Suprapubic skin (tissue), 4 donors: ENCODE data around the gene NGF. TPM values are rescaled to one million over a fixed set of nuclear protein-coding genes. Genes with fewer than 3 reads are reported as not detected.

ENCODE experiments used
- DNase-seq, 2 donors: peaks; one replicate each; pipeline ENCODE4 v3.0.0-alpha.2; 2019; ENCODE audit warnings: low spot score in 2 of 2
- H3K27ac ChIP-seq: fragments of 200-600 bp; sonication (generic); one replicate; pipeline ENCODE4 v1.5.1; 2019
- H3K27me3 ChIP-seq: fragments of 200-600 bp; sonication (generic); one replicate; pipeline ENCODE4 v1.5.1; 2019
- H3K36me3 ChIP-seq: fragments of 200-600 bp; sonication (generic); one replicate; pipeline ENCODE4 v1.5.1; 2019
- H3K4me1 ChIP-seq: fragments of 200-600 bp; sonication (generic); one replicate; pipeline ENCODE4 v1.5.1; 2019
- H3K4me3 ChIP-seq: fragments of 200-600 bp; sonication (generic); one replicate; pipeline ENCODE4 v1.5.1; 2019; ENCODE audit warnings: mild to moderate bottlenecking
- H3K9me3 ChIP-seq: fragments of 200-600 bp; sonication (generic); one replicate; pipeline ENCODE4 v1.5.1; 2019
- EP300 ChIP-seq: sonication (generic); formaldehyde crosslinking; IDR thresholded peaks from one replicate; pipeline ENCODE4 v1.6.1; 2017; ENCODE audit warnings: antibody characterized with exemption
- POLR2A ChIP-seq, 2 donors: fragments of 450-650 bp; IDR thresholded peaks; one replicate each; pipeline ENCODE4 v1.6.1; 2017; ENCODE audit warnings: antibody characterized with exemption in 2 of 2, mild to moderate bottlenecking in 2 of 2, moderate library complexity in 2 of 2
- POLR2AphosphoS5 ChIP-seq, 3 donors: sonication (generic); formaldehyde crosslinking; IDR thresholded peaks; one replicate each; pipeline ENCODE4 v1.6.1; 2017; ENCODE audit warnings: antibody characterized with exemption in 3 of 3
- WGBS: methylation state at CpG from one replicate; pipeline ENCODE4 v1.1.5; 2018; 5-methylcytosine and 5-hydroxymethylcytosine counted together
- total RNA-seq, 4 donors: library from RNA; depleted of rRNA; stranded (reverse); fragments of >200 nt; gene quantifications; one replicate each; pipeline ENCODE4 v1.1.0, GENCODE V29; 2016
- TF ChIP-seq, protein P1 (sequence below), 2 donors: fragments of 200-600 bp in 1 of 2; fragments of 450-650 bp in 1 of 2; sonication (generic) in 1 of 2; IDR thresholded peaks; one replicate each; pipeline ENCODE4 v1.5.1; 2016 to 2019; ENCODE audit warnings: antibody characterized with exemption in 2 of 2, mild to moderate bottlenecking in 1 of 2, moderate library complexity in 1 of 2

NGF gene
- total RNA-seq, 4 donors from 2014 or later, result 0.80 TPM; not detected in 3

DNA sequence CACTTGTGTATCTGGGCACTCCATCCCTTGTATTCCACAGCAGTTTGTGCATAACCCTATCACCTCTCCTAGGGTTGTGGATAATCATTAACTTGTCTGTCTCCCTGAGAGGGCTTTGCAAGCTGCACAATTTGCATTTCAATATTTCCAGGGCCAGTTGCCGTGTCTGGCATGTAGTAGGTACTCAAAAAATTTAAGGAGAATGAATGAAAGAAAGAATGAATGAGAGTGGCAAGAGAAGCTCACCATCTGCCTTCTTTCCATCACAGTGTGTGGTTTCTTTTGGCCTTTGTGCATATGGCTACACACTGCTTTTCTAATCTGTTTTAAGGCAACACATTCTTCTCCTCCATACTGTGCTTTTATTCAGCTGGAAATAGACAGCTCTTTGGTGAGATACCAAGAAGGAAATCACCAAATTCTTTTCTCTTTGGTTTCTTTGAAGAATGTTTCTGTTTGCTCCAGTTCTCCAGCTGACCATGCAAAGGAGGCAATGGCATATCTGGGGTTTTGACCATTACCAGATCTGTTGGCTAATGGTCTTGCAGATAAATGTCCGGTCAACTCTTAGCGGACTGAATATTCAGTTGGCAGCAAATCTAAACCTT lies 49.4 kb downstream of the NGF start:
- TF ChIP-seq POLR2A (IDR thresholded peaks at IDR 0.05) (no peak), POLR2AphosphoS5 (IDR thresholded peaks at IDR 0.05) (no peak), EP300 (no peak)
- TF ChIP-seq, protein P1, sequence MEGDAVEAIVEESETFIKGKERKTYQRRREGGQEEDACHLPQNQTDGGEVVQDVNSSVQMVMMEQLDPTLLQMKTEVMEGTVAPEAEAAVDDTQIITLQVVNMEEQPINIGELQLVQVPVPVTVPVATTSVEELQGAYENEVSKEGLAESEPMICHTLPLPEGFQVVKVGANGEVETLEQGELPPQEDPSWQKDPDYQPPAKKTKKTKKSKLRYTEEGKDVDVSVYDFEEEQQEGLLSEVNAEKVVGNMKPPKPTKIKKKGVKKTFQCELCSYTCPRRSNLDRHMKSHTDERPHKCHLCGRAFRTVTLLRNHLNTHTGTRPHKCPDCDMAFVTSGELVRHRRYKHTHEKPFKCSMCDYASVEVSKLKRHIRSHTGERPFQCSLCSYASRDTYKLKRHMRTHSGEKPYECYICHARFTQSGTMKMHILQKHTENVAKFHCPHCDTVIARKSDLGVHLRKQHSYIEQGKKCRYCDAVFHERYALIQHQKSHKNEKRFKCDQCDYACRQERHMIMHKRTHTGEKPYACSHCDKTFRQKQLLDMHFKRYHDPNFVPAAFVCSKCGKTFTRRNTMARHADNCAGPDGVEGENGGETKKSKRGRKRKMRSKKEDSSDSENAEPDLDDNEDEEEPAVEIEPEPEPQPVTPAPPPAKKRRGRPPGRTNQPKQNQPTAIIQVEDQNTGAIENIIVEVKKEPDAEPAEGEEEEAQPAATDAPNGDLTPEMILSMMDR (IDR thresholded peaks at IDR 0.05), result no peak
- peaks cover 17% of the 10 kb centered on the region for H3K4me1 ChIP-seq
- no peak overlapping the region for H3K4me3 ChIP-seq
- H3K27me3 ChIP-seq, result no peaks in the 10 kb centered on the region
- H3K27ac ChIP-seq, result no peak overlapping the region
- WGBS, result 92% methylated on average over 3 of the region's 3 CpGs
- DNase-seq, result no peak
- H3K9me3 ChIP-seq, result no peaks in the 10 kb centered on the region
- H3K36me3 ChIP-seq, result no peaks in the 10 kb centered on the region

DNA sequence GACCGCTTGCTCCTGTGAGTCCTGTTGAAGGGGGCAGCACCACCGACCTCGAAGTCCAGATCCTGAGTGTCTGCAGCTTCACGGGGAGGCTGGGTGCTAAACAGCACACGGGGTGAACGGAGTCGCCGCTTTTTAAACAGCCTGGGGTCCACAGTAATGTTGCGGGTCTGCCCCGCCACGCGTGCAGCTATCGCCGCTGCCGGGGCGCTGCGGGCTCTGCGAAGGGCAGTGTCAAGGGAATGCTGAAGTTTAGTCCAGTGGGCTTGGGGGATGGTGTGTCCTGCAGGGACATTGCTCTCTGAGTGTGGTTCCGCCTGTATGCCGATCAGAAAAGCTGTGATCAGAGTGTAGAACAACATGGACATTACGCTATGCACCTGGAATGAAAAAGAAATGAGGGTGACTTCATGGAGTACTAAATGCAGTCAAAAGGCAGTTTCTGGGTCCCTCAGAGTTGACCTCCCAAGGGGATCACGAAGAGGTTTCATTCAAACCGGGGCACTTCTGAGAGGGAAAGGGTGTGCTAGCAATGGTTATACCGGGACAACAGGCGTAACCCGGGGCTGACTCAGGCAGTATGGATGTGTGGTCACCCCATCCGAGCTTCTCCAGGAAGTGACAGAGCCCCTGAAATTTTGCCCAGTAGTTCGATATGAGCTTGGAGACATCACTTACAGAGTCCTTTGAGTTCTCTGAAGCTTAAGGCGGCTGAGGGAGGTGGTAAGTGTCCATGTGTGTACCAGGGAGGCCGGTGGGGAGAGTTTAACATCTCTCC lies 51.4 kb downstream of the NGF start:
- DNase-seq, result no peak
- Histone ChIP-seq H3K4me1 (peaks cover 15% of the 10 kb centered on the region), H3K27me3 (no peaks in the 10 kb centered on the region), H3K4me3 (no peak overlapping the region), H3K27ac (no peak overlapping the region), H3K36me3 (no peaks in the 10 kb centered on the region), H3K9me3 (no peaks in the 10 kb centered on the region)
- TF ChIP-seq POLR2AphosphoS5 (IDR thresholded peaks at IDR 0.05), result no peak
- TF ChIP-seq, protein P1 (IDR thresholded peaks at IDR 0.05), result no peak
- no peak for TF ChIP-seq EP300
- no peak for TF ChIP-seq POLR2A (IDR thresholded peaks at IDR 0.05)
- 92% methylated on average over 30 of the region's 30 CpGs for WGBS

GRCh38 chr1:115284209-115284608 lies 53.8 kb downstream of the NGF start:
- peak overlapping the region; percentile 87 for H3K27ac ChIP-seq
- H3K4me1 ChIP-seq, result peaks cover 26% of the 10 kb centered on the region
- TF ChIP-seq EP300, result no peak
- TF ChIP-seq POLR2AphosphoS5 (IDR thresholded peaks at IDR 0.05), result peak in 1 of 3 donors; percentile 52
- no peak for TF ChIP-seq POLR2A (IDR thresholded peaks at IDR 0.05)
- H3K27me3 ChIP-seq, result peaks cover 6% of the 10 kb centered on the region
- no peaks in the 10 kb centered on the region for H3K36me3 ChIP-seq
- H3K9me3 ChIP-seq, result no peaks in the 10 kb centered on the region
- no peak for DNase-seq
- H3K4me3 ChIP-seq, result no peak overlapping the region
- 67% methylated on average over 6 of the region's 6 CpGs for WGBS

DNA sequence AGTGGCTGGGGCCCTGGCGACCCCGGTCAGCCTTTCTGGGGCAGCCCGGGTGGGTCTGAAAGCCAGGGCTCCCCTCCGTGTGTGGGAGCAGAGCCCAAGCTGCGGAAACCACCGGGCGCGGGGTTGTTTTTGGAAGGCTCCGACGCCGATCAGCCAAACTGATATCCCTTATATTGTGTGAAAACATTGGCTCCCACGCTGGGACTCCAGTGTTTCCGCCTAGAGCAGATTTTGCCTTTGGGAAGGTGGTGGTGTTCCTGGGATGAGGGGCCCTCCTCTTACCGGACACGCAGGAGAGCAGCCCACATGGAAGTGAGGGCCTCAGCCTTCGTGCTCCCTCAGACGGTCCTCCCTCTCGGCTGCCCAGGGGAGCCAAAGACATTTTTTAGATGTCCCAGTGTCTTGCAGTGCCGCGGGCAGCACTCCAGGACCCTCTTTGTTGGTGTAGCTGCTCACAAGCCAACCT lies 54.3 kb downstream of the NGF start:
- WGBS, result 84% methylated on average over 18 of the region's 20 CpGs
- Histone ChIP-seq H3K36me3 (no peaks in the 10 kb centered on the region), H3K27ac (peak overlapping the region; percentile 87), H3K27me3 (peaks cover 6% of the 10 kb centered on the region), H3K9me3 (no peaks in the 10 kb centered on the region), H3K4me1 (peaks cover 26% of the 10 kb centered on the region), H3K4me3 (no peak overlapping the region)
- DNase-seq, result no peak
- TF ChIP-seq EP300 (no peak), POLR2A (IDR thresholded peaks at IDR 0.05) (no peak), POLR2AphosphoS5 (IDR thresholded peaks at IDR 0.05) (no peak)
- TF ChIP-seq, protein P1 (IDR thresholded peaks at IDR 0.05), result no peak

GRCh38 chr1:115283249-115283648 lies 54.8 kb downstream of the NGF start:
- no peak for DNase-seq

More at GRCh38 chr1:115283249-115283648, 54.8 kb downstream of the NGF start:
- 78% methylated on average over 10 of the region's 13 CpGs for WGBS
- no peaks in the 10 kb centered on the region for H3K9me3 ChIP-seq
- peaks cover 26% of the 10 kb centered on the region for H3K4me1 ChIP-seq
- H3K36me3 ChIP-seq, result no peaks in the 10 kb centered on the region
- TF ChIP-seq POLR2AphosphoS5 (IDR thresholded peaks at IDR 0.05) (no peak), EP300 (no peak), POLR2A (IDR thresholded peaks at IDR 0.05) (no peak)
- TF ChIP-seq, protein P1 (IDR thresholded peaks at IDR 0.05), result no peak
- peaks cover 6% of the 10 kb centered on the region for H3K27me3 ChIP-seq
- peak overlapping the region; percentile 87 for H3K27ac ChIP-seq
- H3K4me3 ChIP-seq, result no peak overlapping the region
